Activated CD4-positive, alpha-beta T cell treated with anti-CD3 and anti-CD28 coated beads, Interleukin-2, amount 50 U/mL, for 4 hours (primary cell): ENCODE measurements around the gene NUP37.
"Not testable (repeated sequence)": the region's sequence is repeated elsewhere in the genome, so short reads cannot be mapped to it uniquely, and the experiment has no call there.

Source experiments
- DNase-seq, 2 experiments: peaks; one replicate each; pipeline ENCODE4 v3.0.0-alpha.2; 2020

Gene NUP37

GRCh38 chr12:102089228-102089835, 30.6 kb downstream of the NUP37 start:
- not testable (repeated sequence) for DNase-seq

- DNase-seq, result no peak
Observed at GRCh38 chr12:102080842-102081241, 39.1 kb downstream of the NUP37 start.

GRCh38 chr12:102072092-102072491, 47.8 kb downstream of the NUP37 start:
- DNase-seq, result not testable (repeated sequence)

- no peak for DNase-seq
Observed at GRCh38 chr12:102069707-102070106, 50.2 kb downstream of the NUP37 start.

- no peak for DNase-seq
Observed at GRCh38 chr12:102067574-102068258, 52.2 kb downstream of the NUP37 start.

- DNase-seq, result no peak
Observed at GRCh38 chr12:102064476-102064875, 55.4 kb downstream of the NUP37 start.

GRCh38 chr12:102063069-102063468, 56.8 kb downstream of the NUP37 start:
- DNase-seq, result no peak

- no peak for DNase-seq
Observed at GRCh38 chr12:102062419-102062806, 57.5 kb downstream of the NUP37 start.

- DNase-seq, result peak; percentile 93 to 94
Observed at GRCh38 chr12:102061560-102062418, 58.1 kb downstream of the NUP37 start, which contains the start of gene WASHC3. Gene WASHC3, minus strand, starts transcription at chr12:102061991. Its CDS starts 29 bp downstream, at chr12:102061962.

- no peak for DNase-seq
Observed at GRCh38 chr12:102061096-102061559, 58.8 kb downstream of the NUP37 start.

- DNase-seq, result no peak
Observed at GRCh38 chr12:102059343-102059742, 60.6 kb downstream of the NUP37 start.

GRCh38 chr12:102054345-102054744, 65.6 kb downstream of the NUP37 start:
- no peak for DNase-seq

GRCh38 chr12:102053062-102053349, 66.9 kb downstream of the NUP37 start:
- no peak for DNase-seq

- no peak for DNase-seq
Observed at GRCh38 chr12:102052192-102053061, 67.5 kb downstream of the NUP37 start.

- no peak for DNase-seq
Observed at GRCh38 chr12:102051431-102051965, 68.4 kb downstream of the NUP37 start.

GRCh38 chr12:102050660-102051430, 69.1 kb downstream of the NUP37 start:
- no peak for DNase-seq

- DNase-seq, result no peak
Observed at GRCh38 chr12:102043928-102044327, 76.0 kb downstream of the NUP37 start.

GRCh38 chr12:102033991-102034745, 85.7 kb downstream of the NUP37 start:
- no peak for DNase-seq

GRCh38 chr12:102031852-102032251, 88.1 kb downstream of the NUP37 start:
- DNase-seq, result no peak

GRCh38 chr12:102029141-102029540, 90.8 kb downstream of the NUP37 start:
- no peak for DNase-seq

GRCh38 chr12:102026728-102027127, 93.2 kb downstream of the NUP37 start:
- DNase-seq, result no peak
